HepG2 (cell line): ENCODE measurements around the gene DDX1. TPM values are rescaled to one million over a fixed set of nuclear protein-coding genes. Genes with fewer than 3 reads are reported as not detected.

Experiments
- AFF4 ChIP-seq: sonication (generic); formaldehyde crosslinking; IDR thresholded peaks from 2 replicates; pipeline ENCODE4 v1.4.0; 2020; ENCODE audit warnings: missing genetic modification reagents
- CENPBD1 ChIP-seq: sonication (generic); formaldehyde crosslinking; IDR thresholded peaks from 2 replicates; pipeline ENCODE4 v1.8.0; 2022; ENCODE audit warnings: missing genetic modification reagents, low read depth, mild to moderate bottlenecking, borderline replicate concordance
- HMGXB4 ChIP-seq, 2 experiments: sonication (generic) in 1 of 2; formaldehyde crosslinking in 1 of 2; IDR thresholded peaks; 2 replicates each; pipeline versions ENCODE4 v1.4.0 to v1.6.1; 2018 to 2020; ENCODE audit warnings: missing genetic modification reagents in 2 of 2, borderline replicate concordance in 1 of 2, low read depth in 1 of 2, mild to moderate bottlenecking in 1 of 2, missing biosample characterization in 1 of 2
- HOXA3 ChIP-seq: sonication (generic); formaldehyde crosslinking; IDR thresholded peaks from 2 replicates; pipeline ENCODE4 v1.5.0; 2020; ENCODE audit warnings: missing genetic modification reagents
- JUNB ChIP-seq: sonication (generic); formaldehyde crosslinking; IDR thresholded peaks from 2 replicates; pipeline ENCODE4 v1.8.0; 2022; ENCODE audit warnings: missing genetic modification reagents, mild to moderate bottlenecking, borderline replicate concordance
- LCORL ChIP-seq, 2 experiments: fragments of 450-650 bp in 1 of 2; sonication (generic) in 1 of 2; formaldehyde crosslinking in 1 of 2; IDR thresholded peaks; 2 replicates each; pipeline versions ENCODE4 v1.5.0 to v1.6.1; 2017 to 2020; ENCODE audit warnings: antibody characterized with exemption in 1 of 2, missing genetic modification reagents in 1 of 2
- NR2F1 ChIP-seq, 2 experiments: fragments of 450-650 bp in 1 of 2; formaldehyde crosslinking in 1 of 2; IDR thresholded peaks; 2 replicates each; pipeline versions ENCODE4 v1.5.0 to v1.6.1; 2016 to 2020; ENCODE audit warnings: mild to moderate bottlenecking in 1 of 2, missing compliant biosample characterization in 1 of 2, missing genetic modification reagents in 1 of 2, moderate library complexity in 1 of 2
- POGZ ChIP-seq: sonication (generic); formaldehyde crosslinking; IDR thresholded peaks from 2 replicates; pipeline ENCODE4 v1.4.0; 2020; ENCODE audit warnings: mild to moderate bottlenecking, missing genetic modification reagents
- SMAD1 ChIP-seq: sonication (generic); formaldehyde crosslinking; IDR thresholded peaks from 2 replicates; pipeline ENCODE4 v1.4.0; 2020; ENCODE audit warnings: missing genetic modification reagents, low read depth, mild to moderate bottlenecking, borderline replicate concordance
- SOX6 ChIP-seq, 2 experiments: fragments of 450-650 bp in 1 of 2; sonication (generic) in 1 of 2; formaldehyde crosslinking in 1 of 2; IDR thresholded peaks; 2 replicates each; pipeline versions ENCODE4 v1.4.0 to v1.6.1; 2017 to 2020; ENCODE audit warnings: antibody characterized with exemption in 1 of 2, mild to moderate bottlenecking in 1 of 2, missing genetic modification reagents in 1 of 2
- ZFP90 ChIP-seq: sonication (generic); formaldehyde crosslinking; IDR thresholded peaks from 2 replicates; pipeline ENCODE4 v1.8.0; 2022; ENCODE audit warnings: missing genetic modification reagents, mild to moderate bottlenecking, inconsistent platforms, borderline replicate concordance
- ZNF547 ChIP-seq: sonication (generic); formaldehyde crosslinking; IDR thresholded peaks from 2 replicates; pipeline ENCODE4 v1.5.1; 2020; ENCODE audit warnings: mild to moderate bottlenecking, missing genetic modification reagents
- ZNF574 ChIP-seq: sonication (generic); formaldehyde crosslinking; IDR thresholded peaks from 2 replicates; pipeline ENCODE4 v1.4.0; 2020; ENCODE audit warnings: missing genetic modification reagents
- ZNF644 ChIP-seq: IDR thresholded peaks from 2 replicates; pipeline ENCODE4 v1.6.1; 2016; ENCODE audit warnings: low read depth
- ZXDC ChIP-seq: sonication (generic); formaldehyde crosslinking; IDR thresholded peaks from 2 replicates; pipeline ENCODE4 v1.5.0; 2020; ENCODE audit warnings: mild to moderate bottlenecking, missing genetic modification reagents
- polyA plus RNA-seq, 8 experiments: library from polyadenylated mRNA; depleted of rRNA in 3 of 8; stranded (reverse) in 7 of 8; unstranded in 1 of 8; fragments of >200 nt; fragmentation: Illumina TruSeq in 4 of 8; extraction: Trizol in 4 of 8; gene quantifications; 2 replicates each; pipeline versions ENCODE4 v1.2.1 to v1.2.3, GENCODE V29; 2011 to 2016; ENCODE audit warnings: low read depth in 4 of 8, missing spikeins in 1 of 8, mixed read lengths in 1 of 8; ENCODE audit not compliant: insufficient read depth in 1 of 8
- total RNA-seq, 5 experiments: library from RNA; depleted of rRNA; stranded (reverse); fragments of >200 nt; fragmentation: Illumina TruSeq; extraction: Trizol; gene quantifications; 2 replicates each; pipeline ENCODE4 v1.2.3, GENCODE V29; 2016; ENCODE audit warnings: low read depth in 1 of 5

Gene DDX1
- total and polyA plus RNA-seq, 2 of the 13 experiments (the other 11 are each of a cell fraction or from before 2014, with no cell fraction given): 81.6 to 130 TPM

- TF ChIP-seq ZXDC (CRISPR knock-in tag): no peak
- no peak for TF ChIP-seq SMAD1 (CRISPR knock-in tag)
- 0 out of 2 replicates have a peak, but pooled peaks have one; percentile 19 for TF ChIP-seq POGZ (CRISPR knock-in tag)
- no peak for TF ChIP-seq CENPBD1 (CRISPR knock-in tag)
- no peak for TF ChIP-seq NR2F1 (CRISPR knock-in tag; IDR thresholded peaks at IDR 0.05)
- no peak for TF ChIP-seq ZNF547 (CRISPR knock-in tag)
- TF ChIP-seq HOXA3: peak; percentile 43; the same call in 1 of the 2 replicates
- no peak for TF ChIP-seq LCORL (IDR thresholded peaks at IDR 0.05)
- no peak for TF ChIP-seq LCORL (CRISPR knock-in tag; IDR thresholded peaks at IDR 0.05)
- TF ChIP-seq HMGXB4 (CRISPR knock-in tag; IDR thresholded peaks at IDR 0.05; ENCODE audit: borderline replicate concordance in 1 of 2, low read depth in 1 of 2): 0 out of 4 replicates have a peak, but pooled peaks of 1 of the 2 experiments have one; percentile 14
- TF ChIP-seq ZNF574 (CRISPR knock-in tag): peak; percentile 36; the same call in 1 of the 2 replicates
- TF ChIP-seq AFF4 (CRISPR knock-in tag): no peak
- no peak for TF ChIP-seq ZNF644 (CRISPR knock-in tag)
- no peak for TF ChIP-seq JUNB (CRISPR knock-in tag)
- TF ChIP-seq SOX6 (IDR thresholded peaks at IDR 0.05): no peak
- TF ChIP-seq SOX6 (CRISPR knock-in tag; IDR thresholded peaks at IDR 0.05): peak; percentile 23; the same call in 1 of the 2 replicates
- no peak for TF ChIP-seq ZFP90
These were observed 3.2 kb upstream of the DDX1 start (continued) for GRCh38 chr2:15588329-15588919.
